ENCODE data around the gene SOWAHA. TPM values are rescaled to one million over a fixed set of nuclear protein-coding genes. Genes with fewer than 3 reads are reported as not detected.
A peak's percentile ranks its signal among the peaks of the same experiment; 100 is the strongest.

Gene SOWAHA
- total RNA-seq, 1 donor from 2014 or later, result 0.20 TPM

- H3K9ac ChIP-seq (ENCODE audit: low read length), result no peak overlapping the region
- TF ChIP-seq CTCF (IDR thresholded peaks at IDR 0.05; ENCODE audit: insufficient read depth, low read depth, low read length) (no peak), EZH2 (IDR thresholded peaks at IDR 0.05; ENCODE audit: insufficient read depth, low read length) (no peak)
- DNase-seq (ENCODE audit: low read depth) (no peak), FAIRE-seq (no peak)
- H3K9me3 Mint-ChIP-seq (ENCODE audit: unreplicated experiment), result no peaks in the 10 kb centered on the region
- peak overlapping the region; percentile 69 for H3K4me2 ChIP-seq (ENCODE audit: low read length)
- H3K36me3 Mint-ChIP-seq (ENCODE audit: low read depth, unreplicated experiment), result peaks cover 9% of the 10 kb centered on the region
- no peak overlapping the region for H3K4me3 ChIP-seq (ENCODE audit: insufficient read depth, low read depth, low read length)
- no peaks in the 10 kb centered on the region for H3K9me3 ChIP-seq (ENCODE audit: insufficient read depth, low read depth, low read length)
- H4K20me1 ChIP-seq (ENCODE audit: insufficient read depth, low read length), result peaks cover 71% of the 10 kb centered on the region
- peaks cover 15% of the 10 kb centered on the region for H3K4me1 ChIP-seq (ENCODE audit: insufficient read depth, low read length)
- no peak overlapping the region for H3K27ac ChIP-seq (ENCODE audit: low read depth, low read length)
- H3K27me3 ChIP-seq (ENCODE audit: insufficient read depth, low read length), result no peaks in the 10 kb centered on the region
- no peaks in the 10 kb centered on the region for H3K27me3 Mint-ChIP-seq (ENCODE audit: low read depth, unreplicated experiment)
- H3K4me3 Mint-ChIP-seq (ENCODE audit: unreplicated experiment), result no peak overlapping the region
- peaks cover 7% of the 10 kb centered on the region for H3K36me3 ChIP-seq (ENCODE audit: insufficient read depth, low read length)
- peaks cover 42% of the 10 kb centered on the region for H3K4me1 Mint-ChIP-seq (ENCODE audit: low read depth, unreplicated experiment)
- H2AFZ ChIP-seq (ENCODE audit: low read depth, low read length), result no peak overlapping the region
- H3K27ac Mint-ChIP-seq (ENCODE audit: unreplicated experiment), result no peak overlapping the region
- H3K79me2 ChIP-seq (ENCODE audit: insufficient read depth, low read length), result peaks cover 70% of the 10 kb centered on the region
Observed at GRCh38 chr5:132768485-132768868, 44.6 kb upstream of the SOWAHA start.

- TF ChIP-seq EZH2 (IDR thresholded peaks at IDR 0.05; ENCODE audit: insufficient read depth, low read length) (no peak), CTCF (IDR thresholded peaks at IDR 0.05; ENCODE audit: insufficient read depth, low read depth, low read length) (no peak)
- H3K27me3 ChIP-seq (ENCODE audit: insufficient read depth, low read length), result no peaks in the 10 kb centered on the region
- peak overlapping the region; percentile 93 for H3K27ac Mint-ChIP-seq (ENCODE audit: unreplicated experiment)
- H3K9ac ChIP-seq (ENCODE audit: low read length), result no peak overlapping the region
- H3K4me3 Mint-ChIP-seq (ENCODE audit: unreplicated experiment), result peak overlapping the region; percentile 57
- H3K9me3 Mint-ChIP-seq (ENCODE audit: unreplicated experiment), result no peaks in the 10 kb centered on the region
- H3K27me3 Mint-ChIP-seq (ENCODE audit: low read depth, unreplicated experiment), result no peaks in the 10 kb centered on the region
- peaks cover 6% of the 10 kb centered on the region for H3K36me3 Mint-ChIP-seq (ENCODE audit: low read depth, unreplicated experiment)
- no peak overlapping the region for H3K4me2 ChIP-seq (ENCODE audit: low read length)
- H2AFZ ChIP-seq (ENCODE audit: low read depth, low read length), result no peak overlapping the region
- peaks cover 15% of the 10 kb centered on the region for H3K4me1 ChIP-seq (ENCODE audit: insufficient read depth, low read length)
- no peak overlapping the region for H3K4me3 ChIP-seq (ENCODE audit: insufficient read depth, low read depth, low read length)
- peaks cover 88% of the 10 kb centered on the region for H4K20me1 ChIP-seq (ENCODE audit: insufficient read depth, low read length)
- H3K4me1 Mint-ChIP-seq (ENCODE audit: low read depth, unreplicated experiment), result peaks cover 56% of the 10 kb centered on the region
- FAIRE-seq, result no peak
- H3K36me3 ChIP-seq (ENCODE audit: insufficient read depth, low read length), result no peaks in the 10 kb centered on the region
- H3K9me3 ChIP-seq (ENCODE audit: insufficient read depth, low read depth, low read length), result no peaks in the 10 kb centered on the region
- H3K27ac ChIP-seq (ENCODE audit: low read depth, low read length), result no peak overlapping the region
- peaks cover 89% of the 10 kb centered on the region for H3K79me2 ChIP-seq (ENCODE audit: insufficient read depth, low read length)
- DNase-seq (ENCODE audit: low read depth), result no peak
Observed at GRCh38 chr5:132770476-132771159, 42.5 kb upstream of the SOWAHA start.

- Histone ChIP-seq H3K4me2 (ENCODE audit: low read length) (no peak overlapping the region), H3K27ac (ENCODE audit: low read depth, low read length) (peak overlapping the region; percentile 3), H3K27me3 (ENCODE audit: insufficient read depth, low read length) (no peaks in the 10 kb centered on the region), H3K79me2 (ENCODE audit: insufficient read depth, low read length) (peaks cover 89% of the 10 kb centered on the region), H3K9ac (ENCODE audit: low read length) (no peak overlapping the region), H2AFZ (ENCODE audit: low read depth, low read length) (no peak overlapping the region), H4K20me1 (ENCODE audit: insufficient read depth, low read length) (peaks cover 83% of the 10 kb centered on the region), H3K4me3 (ENCODE audit: insufficient read depth, low read depth, low read length) (no peak overlapping the region), H3K9me3 (ENCODE audit: insufficient read depth, low read depth, low read length) (no peaks in the 10 kb centered on the region), H3K36me3 (ENCODE audit: insufficient read depth, low read length) (no peaks in the 10 kb centered on the region), H3K4me1 (ENCODE audit: insufficient read depth, low read length) (peaks cover 15% of the 10 kb centered on the region)
- Mint-ChIP-seq H3K36me3 (ENCODE audit: low read depth, unreplicated experiment) (peaks cover 6% of the 10 kb centered on the region), H3K27ac (ENCODE audit: unreplicated experiment) (peak overlapping the region; percentile 93), H3K4me3 (ENCODE audit: unreplicated experiment) (peak overlapping the region; percentile 35), H3K4me1 (ENCODE audit: low read depth, unreplicated experiment) (peaks cover 57% of the 10 kb centered on the region), H3K9me3 (ENCODE audit: unreplicated experiment) (no peaks in the 10 kb centered on the region), H3K27me3 (ENCODE audit: low read depth, unreplicated experiment) (no peaks in the 10 kb centered on the region)
- DNase-seq (ENCODE audit: low read depth) (peak; percentile 74), FAIRE-seq (no peak)
- no peak for TF ChIP-seq EZH2 (IDR thresholded peaks at IDR 0.05; ENCODE audit: insufficient read depth, low read length)
- no peak for TF ChIP-seq CTCF (IDR thresholded peaks at IDR 0.05; ENCODE audit: insufficient read depth, low read depth, low read length)
Observed at GRCh38 chr5:132771503-132771998, 41.6 kb upstream of the SOWAHA start.

Measured in astrocyte (in vitro differentiated cells and primary cell).